Astrocyte (in vitro differentiated cells and primary cell): ENCODE results near the gene DTNB.

Experiments used
- CTCF ChIP-seq: IDR thresholded peaks from 2 replicates; pipeline ENCODE4 v1.5.1; 2011; ENCODE audit warnings: low read depth, mild to moderate bottlenecking, inconsistent platforms, low read length, moderate library complexity; ENCODE audit not compliant: insufficient read depth
- EZH2 ChIP-seq: IDR thresholded peaks from 2 replicates; pipeline ENCODE4 v1.6.1; 2012; ENCODE audit warnings: mild to moderate bottlenecking, low read length, inconsistent platforms; ENCODE audit not compliant: insufficient read depth

- TF ChIP-seq CTCF (no peak), EZH2 (no peak)
Measured at GRCh38 chr2:25529034-25529433, 144.3 kb downstream of the DTNB start.
